NCI-H2227 (cell line): ENCODE data around the gene KCNH1.

Experiments
- DNase-seq: peaks from one replicate; lab custom pipeline; 2025; ENCODE audit not compliant: unreplicated experiment; lab: John Stamatoyannopoulos, UW

The KCNH1 gene

DNA sequence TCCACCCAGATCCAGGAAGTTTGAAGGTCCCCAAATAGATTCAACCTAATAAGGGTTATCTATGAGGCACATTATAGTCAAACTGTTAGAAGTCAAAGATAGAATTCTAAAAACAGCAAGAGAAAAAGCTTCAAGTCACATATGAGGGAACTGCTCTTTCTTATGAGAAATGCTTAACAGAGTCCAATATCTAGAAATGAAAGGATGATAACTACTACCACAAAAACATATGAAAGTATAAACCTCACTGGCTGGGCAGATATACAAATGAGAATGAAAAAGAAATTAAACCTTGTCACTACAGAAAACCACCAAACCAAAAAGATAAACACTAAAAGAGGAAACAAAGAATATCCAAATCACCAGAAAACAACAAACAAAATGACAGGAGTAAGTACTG lies 201.8 kb downstream of the KCNH1 start:
- DNase-seq: no peak

DNA sequence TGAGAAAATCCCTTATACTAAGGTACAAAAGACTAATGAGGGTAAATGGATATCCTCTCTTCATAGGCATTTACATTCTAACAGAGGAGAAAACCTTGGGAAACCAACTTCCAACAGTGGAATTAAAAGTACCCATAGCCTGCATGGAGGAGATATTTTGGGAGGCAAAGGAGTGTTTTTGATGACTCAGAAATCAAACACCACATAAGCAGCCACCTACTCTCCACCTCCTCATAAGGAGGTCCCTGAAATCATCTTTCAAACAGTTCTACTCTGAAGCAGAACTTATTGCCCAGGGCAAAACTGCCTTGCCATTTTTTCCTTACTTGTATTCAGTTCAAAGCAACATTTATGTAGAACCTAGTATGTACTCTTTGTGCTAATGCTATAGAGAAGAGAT lies 211.3 kb downstream of the KCNH1 start:
- no peak for DNase-seq

GRCh38 chr1:210920716-210921694 lies 212.9 kb downstream of the KCNH1 start:
- no peak for DNase-seq

DNA sequence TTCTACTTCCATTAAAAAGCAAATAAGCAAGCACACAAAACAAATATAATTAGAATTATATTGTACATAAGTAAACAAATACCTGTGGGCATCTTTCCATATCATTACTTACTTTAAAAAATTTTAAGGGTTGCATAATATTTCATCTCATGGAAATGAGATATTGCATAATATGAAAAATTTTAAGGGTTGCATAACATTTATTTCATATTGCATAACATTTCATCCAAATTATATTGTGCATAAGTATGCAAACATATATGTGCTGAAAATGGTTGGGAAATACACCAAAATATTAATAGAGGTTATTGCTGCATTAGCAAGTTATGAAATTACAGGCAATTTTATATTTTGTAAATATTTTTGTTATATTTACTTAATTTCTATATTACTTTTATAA lies 213.7 kb downstream of the KCNH1 start:
- DNase-seq: no peak

GRCh38 chr1:210918893-210919292 lies 215.1 kb downstream of the KCNH1 start:
- DNase-seq: no peak

GRCh38 chr1:210917560-210918169 lies 216.3 kb downstream of the KCNH1 start:
- no peak for DNase-seq

- DNase-seq: no peak
Observed at GRCh38 chr1:210916548-210916947, 217.4 kb downstream of the KCNH1 start.

- no peak for DNase-seq
Observed at GRCh38 chr1:210915890-210916507, 217.9 kb downstream of the KCNH1 start.

DNA sequence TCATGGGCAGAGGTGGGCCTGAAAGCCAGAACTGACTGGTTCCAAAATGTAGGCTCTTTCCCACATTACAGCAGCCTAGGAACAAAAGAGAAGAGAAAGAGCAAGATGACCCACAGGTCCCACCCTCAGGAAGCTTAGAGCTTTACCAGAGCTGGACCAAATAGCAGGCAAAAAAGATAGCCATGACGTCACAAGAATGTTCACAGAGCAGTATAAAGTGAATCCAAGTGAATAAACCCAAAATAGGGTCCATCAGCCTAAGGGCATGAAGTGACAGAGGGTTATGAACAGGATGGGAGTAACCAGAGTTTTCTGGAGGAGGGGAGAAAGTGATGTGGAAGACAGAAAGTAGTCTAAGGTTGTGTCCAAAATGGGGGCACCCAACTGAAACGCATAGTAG lies 221.2 kb downstream of the KCNH1 start:
- DNase-seq: no peak

DNA sequence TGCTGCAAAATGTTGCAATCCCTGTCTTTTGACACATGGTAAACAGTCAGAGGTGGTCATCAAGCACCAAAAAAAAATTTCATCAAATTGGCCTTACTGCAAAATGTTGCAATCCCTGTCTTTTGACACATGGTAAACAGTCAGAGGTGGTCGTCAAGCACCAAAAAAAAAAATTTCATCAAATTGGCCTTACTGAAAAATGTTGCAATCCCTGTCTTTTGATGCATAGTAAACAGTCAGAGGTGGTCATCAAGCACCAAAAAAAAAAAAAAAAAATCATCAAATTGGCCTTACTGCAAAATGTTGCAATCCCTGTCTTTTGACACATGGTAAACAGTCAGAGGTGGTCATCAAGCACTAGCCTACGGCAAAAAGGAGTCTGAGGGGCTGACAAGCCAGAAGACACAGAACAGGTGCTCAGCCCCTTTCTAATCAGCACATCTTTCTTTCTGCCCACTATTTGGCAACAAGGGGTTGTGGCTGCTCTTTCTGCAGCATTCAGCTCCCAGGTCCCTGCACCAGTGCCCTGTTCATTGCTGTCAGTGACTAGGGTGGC lies 223.8 kb downstream of the KCNH1 start:
- no peak for DNase-seq

DNA sequence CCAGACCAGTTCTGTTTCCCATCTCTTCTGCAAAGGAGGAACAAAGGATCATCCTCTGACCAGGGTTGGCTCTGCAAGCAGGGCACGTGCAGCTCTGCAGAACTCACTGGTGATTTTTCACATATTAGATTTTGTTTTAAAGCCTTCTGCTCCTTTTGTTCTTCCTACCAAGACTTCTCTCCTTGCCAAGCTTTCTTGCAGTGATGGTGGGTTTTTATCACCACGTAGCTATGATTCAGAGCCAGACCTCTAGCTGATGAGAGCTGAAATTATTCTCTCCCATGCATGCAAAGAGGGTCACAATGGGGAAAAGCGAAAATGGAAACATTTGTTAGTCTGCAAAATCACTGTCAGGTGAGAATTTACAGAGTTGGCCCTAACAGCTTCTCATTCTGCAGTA lies 225.2 kb downstream of the KCNH1 start:
- DNase-seq: no peak

DNA sequence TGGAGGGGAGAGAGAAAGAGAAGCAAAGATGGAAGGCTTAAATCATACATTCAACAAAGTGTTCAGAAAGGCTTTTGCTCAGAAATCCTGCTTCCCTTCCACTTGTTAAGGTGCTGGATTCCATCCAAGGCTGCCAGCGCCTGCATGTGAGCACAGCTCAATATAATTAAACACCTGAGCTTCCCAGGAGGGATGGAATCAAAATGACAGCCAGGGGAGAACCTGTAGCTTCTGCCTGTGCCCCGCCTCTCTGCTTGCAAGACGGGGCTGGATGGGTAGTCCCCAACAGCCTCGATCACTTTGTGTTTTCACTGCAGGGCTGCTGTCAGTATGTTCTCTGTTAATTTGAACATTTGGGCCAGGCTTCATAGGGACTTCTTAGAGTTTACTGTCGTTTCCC lies 225.7 kb downstream of the KCNH1 start:
- DNase-seq: no peak

GRCh38 chr1:210907251-210907805 lies 226.6 kb downstream of the KCNH1 start:
- DNase-seq: no peak

DNA sequence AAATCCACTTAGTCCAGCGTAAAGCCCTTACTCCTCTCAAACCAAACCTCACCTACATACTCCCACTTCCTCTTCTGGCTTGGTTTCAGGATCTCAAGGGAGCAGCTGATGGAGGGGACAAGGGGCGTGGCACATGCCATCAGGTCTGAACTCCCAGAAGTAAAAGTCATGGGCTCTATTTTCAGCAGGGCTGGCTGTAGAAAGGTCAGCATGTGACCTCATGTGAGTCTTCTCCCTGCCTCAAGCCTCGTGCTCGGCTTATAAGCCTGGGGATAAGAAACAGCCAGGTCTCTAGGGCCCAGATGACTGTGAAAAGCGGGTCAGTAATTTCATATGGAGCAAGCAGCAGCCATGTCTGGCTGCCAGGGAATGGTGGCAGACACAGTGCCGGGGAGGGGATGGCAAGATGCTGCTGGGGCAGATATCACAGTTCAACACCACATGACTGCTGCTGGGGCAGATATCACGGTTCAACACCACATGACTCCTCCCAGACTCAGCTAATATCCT lies 227.9 kb downstream of the KCNH1 start:
- no peak for DNase-seq

DNA sequence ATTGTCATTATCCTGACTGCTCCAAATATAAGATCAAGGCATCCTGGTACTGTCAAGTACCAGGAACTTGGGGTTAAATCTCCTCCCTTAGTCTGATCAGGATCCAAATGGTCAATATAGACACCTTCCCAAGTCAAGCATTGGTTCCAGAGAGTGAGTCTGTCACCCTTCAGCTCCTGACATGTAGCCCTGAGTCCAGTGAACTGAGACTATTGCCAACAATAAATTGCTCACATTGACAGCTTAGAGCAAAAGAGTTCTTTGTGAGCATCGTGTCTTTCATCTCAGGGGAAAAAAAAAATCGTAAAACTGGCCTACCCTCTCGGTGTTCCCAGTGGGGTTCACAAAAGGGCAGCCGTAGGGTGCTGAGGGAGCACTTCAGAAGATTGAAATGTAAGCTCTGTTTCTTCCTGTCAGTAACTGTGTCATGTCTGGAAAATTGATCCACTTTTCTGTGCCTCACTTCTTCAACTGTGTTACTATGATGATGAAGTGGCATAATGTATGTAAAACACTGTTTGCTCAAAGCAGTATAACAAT lies 228.5 kb downstream of the KCNH1 start:
- no peak for DNase-seq

- no peak for DNase-seq
Observed at GRCh38 chr1:210901981-210902770, 231.8 kb downstream of the KCNH1 start.

GRCh38 chr1:210900820-210901219 lies 233.1 kb downstream of the KCNH1 start:
- DNase-seq: no peak

DNA sequence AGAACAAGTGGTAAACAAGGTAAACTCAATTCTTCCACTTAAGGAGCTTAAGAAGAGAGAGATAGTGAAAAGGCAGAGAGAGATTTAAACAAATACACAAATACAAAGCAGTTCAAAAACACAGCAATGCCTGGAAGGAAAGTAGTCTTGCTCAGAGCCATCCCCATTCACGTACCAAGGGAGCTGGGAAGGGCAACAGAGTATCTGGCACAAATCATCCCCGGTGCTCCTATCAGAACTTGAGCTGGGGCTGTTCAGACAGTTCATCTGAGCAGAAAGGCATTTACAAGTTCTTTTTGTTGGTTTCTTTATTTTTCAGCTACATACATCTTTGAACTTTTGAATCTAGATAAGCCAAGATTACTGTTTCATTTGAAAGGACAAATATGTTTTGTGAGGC lies 233.9 kb downstream of the KCNH1 start:
- DNase-seq: no peak

- no peak for DNase-seq
Observed at GRCh38 chr1:210899676-210900075, 234.3 kb downstream of the KCNH1 start.

GRCh38 chr1:210898473-210898872 lies 235.5 kb downstream of the KCNH1 start:
- DNase-seq: no peak
